ENCODE measurements around the gene SSBP4. TPM values are rescaled to one million over a fixed set of nuclear protein-coding genes. Genes with fewer than 3 reads are reported as not detected.

SSBP4 gene
- total and polyA plus RNA-seq, 3 experiments from 2014 or later: 108 to 131 (median 111) TPM

DNA sequence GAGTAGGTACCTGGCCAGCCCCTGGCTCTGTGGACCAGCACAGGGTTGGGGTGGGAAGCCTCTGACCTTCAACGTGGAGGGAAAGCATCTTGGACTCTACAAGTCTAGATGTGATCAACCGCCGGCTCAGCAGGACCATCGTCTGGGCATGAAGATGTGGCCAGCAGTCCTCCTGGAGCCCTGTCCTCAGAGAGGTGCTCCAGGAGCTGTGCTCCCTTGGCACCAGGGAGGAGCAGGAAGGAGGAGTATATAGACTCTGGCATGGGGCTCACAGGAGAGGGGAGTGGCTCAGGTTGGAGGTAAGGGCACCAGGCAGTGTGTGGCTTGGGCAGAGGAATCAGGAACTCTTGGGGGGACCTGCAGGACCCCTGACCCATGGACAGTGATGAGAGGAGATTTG is 37.1 kb downstream of the SSBP4 start:
- Mint-ChIP-seq H3K27ac (peak overlapping the region in 3 of 8 donors; percentile 8 to 48 (median 15)), H3K36me3 (peaks cover 0 to 74% (median 1%) of the 10 kb centered on the region in 3 donors), H3K27me3 (no peaks in the 10 kb centered on the region), H3K9me3 (no peaks in the 10 kb centered on the region), H3K4me1 (peaks cover 0 to 1% (median 0%) of the 10 kb centered on the region in 3 donors), H3K4me3 (no peak overlapping the region)
- peaks cover 17% of the 10 kb centered on the region for H3K36me3 ChIP-seq (ENCODE audit: insufficient read depth, low read length)
- ChIA-PET POLR2A (no interaction called here), CTCF (interaction anchor here (1.3 kb wide), 1 partner anchor 64 kb away, joined by 4 read pairs; no protein-coding TSS in a partner anchor)
- no peak for DNase-seq
- H3K27me3 ChIP-seq (ENCODE audit: insufficient read depth, low read length, poor library complexity, severe bottlenecking): no peaks in the 10 kb centered on the region
- no peaks in the 10 kb centered on the region for H3K4me1 ChIP-seq (ENCODE audit: insufficient read depth, low read length)
- no peak overlapping the region for H3K27ac ChIP-seq (ENCODE audit: low read depth, low read length)
- H3K9me3 ChIP-seq (ENCODE audit: low read length): no peaks in the 10 kb centered on the region
- no peak overlapping the region for H3K4me3 ChIP-seq (ENCODE audit: low read length)

DNA sequence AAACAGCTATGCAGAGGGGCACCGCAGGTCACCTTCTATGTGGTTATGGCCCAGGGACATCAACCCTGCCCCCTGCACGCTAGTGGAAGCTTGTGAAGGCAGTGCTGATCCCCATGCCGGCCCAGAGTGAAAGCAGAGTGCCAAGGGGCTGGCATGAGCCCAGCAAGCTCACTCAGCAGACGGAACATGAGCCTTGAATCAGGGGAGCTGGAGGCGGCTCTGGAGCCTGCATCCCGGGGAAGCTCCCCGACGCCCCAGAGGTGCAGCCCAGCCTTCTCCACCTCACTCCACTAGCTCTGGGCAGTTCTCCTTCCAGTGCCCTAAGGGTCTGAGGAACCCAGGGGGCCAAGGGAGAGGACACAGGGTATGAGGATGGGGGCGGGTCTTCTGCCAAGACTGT is 37.8 kb downstream of the SSBP4 start:
- no peaks in the 10 kb centered on the region for H3K9me3 Mint-ChIP-seq
- peaks cover 2 to 4% (median 3%) of the 10 kb centered on the region in 3 donors for H3K4me1 Mint-ChIP-seq
- Histone ChIP-seq H3K4me1 (ENCODE audit: insufficient read depth, low read length) (no peaks in the 10 kb centered on the region), H3K4me3 (ENCODE audit: low read length) (no peak overlapping the region), H3K27me3 (ENCODE audit: insufficient read depth, low read length, poor library complexity, severe bottlenecking) (no peaks in the 10 kb centered on the region), H3K9me3 (ENCODE audit: low read length) (no peaks in the 10 kb centered on the region), H3K27ac (ENCODE audit: low read depth, low read length) (no peak overlapping the region), H3K36me3 (ENCODE audit: insufficient read depth, low read length) (peaks cover 21% of the 10 kb centered on the region)
- ChIA-PET CTCF (interaction anchor here (1.0 to 1.3 kb wide), 2 partner anchors 64 to 390 kb away, joined by 3 to 4 read pairs; no protein-coding TSS in a partner anchor), POLR2A (no interaction called here)
- peaks cover 1 to 77% (median 3%) of the 10 kb centered on the region in 3 donors for H3K36me3 Mint-ChIP-seq
- DNase-seq: no peak
- peak overlapping the region in 1 of 8 donors; percentile 86 for H3K27ac Mint-ChIP-seq
- no peak overlapping the region for H3K4me3 Mint-ChIP-seq
- H3K27me3 Mint-ChIP-seq: peaks cover 0 to 2% of the 10 kb centered on the region in 2 donors

DNA sequence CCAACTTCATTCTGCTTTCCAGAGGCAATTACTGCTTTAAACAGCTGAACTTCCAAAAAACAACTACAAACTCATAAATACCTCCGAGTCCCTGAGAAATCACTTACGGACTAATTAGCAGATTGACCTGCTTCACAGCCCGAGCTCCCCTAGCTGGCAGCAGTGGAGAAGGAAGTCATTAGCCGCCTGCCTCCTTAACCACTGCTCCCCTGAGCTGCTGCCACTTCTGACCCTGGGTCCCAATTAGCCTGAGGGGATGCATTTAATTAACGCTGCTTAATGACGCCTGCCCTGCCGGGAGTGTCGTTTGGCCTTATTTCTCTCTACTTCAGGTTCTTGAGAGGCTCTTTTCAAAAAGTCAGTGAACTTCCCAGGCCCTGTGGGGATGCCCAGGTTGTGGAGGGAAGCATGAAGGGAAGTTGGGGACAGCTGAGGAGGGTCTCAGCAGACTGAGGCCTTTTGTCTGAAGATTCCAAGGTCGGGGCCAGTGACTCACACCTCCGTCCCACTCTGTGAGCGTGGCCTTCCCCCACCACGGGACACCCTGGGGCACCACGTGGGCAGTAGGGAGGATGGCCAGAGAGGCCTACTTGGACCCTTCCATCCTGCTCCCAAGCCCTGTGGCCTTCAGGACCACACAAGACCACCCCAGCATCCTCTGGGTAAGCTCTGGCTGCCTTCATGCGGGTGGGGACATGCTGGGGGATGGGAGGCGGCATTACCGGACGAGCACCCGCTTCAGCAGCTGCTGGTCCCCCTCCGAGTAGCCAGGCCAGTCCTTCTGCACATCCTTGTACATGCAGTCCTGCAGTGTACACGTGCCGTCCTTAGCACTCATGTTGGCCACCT is 38.5 kb downstream of the SSBP4 start:
- Mint-ChIP-seq H3K27ac (peak overlapping the region in 1 of 8 donors; percentile 61), H3K4me3 (no peak overlapping the region), H3K27me3 (peaks cover 0 to 3% of the 10 kb centered on the region in 2 donors), H3K36me3 (peaks cover 1 to 72% (median 5%) of the 10 kb centered on the region in 3 donors), H3K9me3 (no peaks in the 10 kb centered on the region), H3K4me1 (peaks cover 3 to 6% (median 5%) of the 10 kb centered on the region in 3 donors)
- Histone ChIP-seq H3K27me3 (ENCODE audit: insufficient read depth, low read length, poor library complexity, severe bottlenecking) (no peaks in the 10 kb centered on the region), H3K4me3 (ENCODE audit: low read length) (no peak overlapping the region), H3K36me3 (ENCODE audit: insufficient read depth, low read length) (peaks cover 21% of the 10 kb centered on the region), H3K4me1 (ENCODE audit: insufficient read depth, low read length) (no peaks in the 10 kb centered on the region), H3K27ac (ENCODE audit: low read depth, low read length) (no peak overlapping the region), H3K9me3 (ENCODE audit: low read length) (no peaks in the 10 kb centered on the region)
- no peak for DNase-seq
- POLR2A ChIA-PET: no interaction called here
- CTCF ChIA-PET: interaction anchor here (1.0 to 1.3 kb wide), 3 partner anchors 63 to 389 kb away, joined by 3 to 4 read pairs (median 4); no protein-coding TSS in a partner anchor

- Mint-ChIP-seq H3K27ac (no peak overlapping the region), H3K9me3 (no peaks in the 10 kb centered on the region), H3K4me3 (no peak overlapping the region), H3K36me3 (peaks cover 0 to 77% (median 5%) of the 10 kb centered on the region in 3 donors), H3K27me3 (peaks cover 0 to 3% of the 10 kb centered on the region in 2 donors), H3K4me1 (peaks cover 5 to 11% (median 10%) of the 10 kb centered on the region in 3 donors)
- Histone ChIP-seq H3K36me3 (ENCODE audit: insufficient read depth, low read length) (peaks cover 25% of the 10 kb centered on the region), H3K9me3 (ENCODE audit: low read length) (no peaks in the 10 kb centered on the region), H3K27me3 (ENCODE audit: insufficient read depth, low read length, poor library complexity, severe bottlenecking) (no peaks in the 10 kb centered on the region), H3K4me1 (ENCODE audit: insufficient read depth, low read length) (no peaks in the 10 kb centered on the region), H3K4me3 (ENCODE audit: low read length) (no peak overlapping the region), H3K27ac (ENCODE audit: low read depth, low read length) (no peak overlapping the region)
- no peak for DNase-seq
- POLR2A ChIA-PET: interaction anchor here (1.3 kb wide), 1 partner anchor 59 kb away, joined by 5 read pairs; no protein-coding TSS in a partner anchor
- CTCF ChIA-PET: interaction anchor here (1.0 to 4.4 kb wide), 5 partner anchors 10 to 126 kb away, joined by 3 to 30 read pairs (median 5); partner anchors contain the start of genes ELL and SSBP4
Measured at GRCh38 chr19:18460900-18461299, 41.7 kb downstream of the SSBP4 start.

- Histone ChIP-seq H3K36me3 (ENCODE audit: insufficient read depth, low read length) (peaks cover 25% of the 10 kb centered on the region), H3K27ac (ENCODE audit: low read depth, low read length) (no peak overlapping the region), H3K4me3 (ENCODE audit: low read length) (no peak overlapping the region), H3K9me3 (ENCODE audit: low read length) (no peaks in the 10 kb centered on the region), H3K4me1 (ENCODE audit: insufficient read depth, low read length) (no peaks in the 10 kb centered on the region), H3K27me3 (ENCODE audit: insufficient read depth, low read length, poor library complexity, severe bottlenecking) (no peaks in the 10 kb centered on the region)
- Mint-ChIP-seq H3K9me3 (no peaks in the 10 kb centered on the region), H3K4me1 (peaks cover 5 to 11% (median 10%) of the 10 kb centered on the region in 3 donors), H3K27ac (peak overlapping the region in 3 of 8 donors; percentile 36 to 91 (median 68)), H3K4me3 (no peak overlapping the region), H3K27me3 (peaks cover 0 to 3% of the 10 kb centered on the region in 2 donors), H3K36me3 (peaks cover 0 to 71% (median 5%) of the 10 kb centered on the region in 3 donors)
- ChIA-PET POLR2A (interaction anchor here (1.3 kb wide), 1 partner anchor 59 kb away, joined by 5 read pairs; no protein-coding TSS in a partner anchor), CTCF (interaction anchor here (0.6 to 4.4 kb wide), 11 partner anchors 11 to 386 kb away, joined by 3 to 30 read pairs (median 4); partner anchors contain the start of genes ELL and SSBP4)
- DNase-seq: no peak
Measured at GRCh38 chr19:18461471-18461870, 42.3 kb downstream of the SSBP4 start.

- POLR2A ChIA-PET: no interaction called here
- Histone ChIP-seq H3K4me3 (ENCODE audit: low read length) (no peak overlapping the region), H3K4me1 (ENCODE audit: insufficient read depth, low read length) (no peaks in the 10 kb centered on the region), H3K27me3 (ENCODE audit: insufficient read depth, low read length, poor library complexity, severe bottlenecking) (no peaks in the 10 kb centered on the region), H3K27ac (ENCODE audit: low read depth, low read length) (no peak overlapping the region), H3K36me3 (ENCODE audit: insufficient read depth, low read length) (peaks cover 24% of the 10 kb centered on the region), H3K9me3 (ENCODE audit: low read length) (no peaks in the 10 kb centered on the region)
- Mint-ChIP-seq H3K9me3 (no peaks in the 10 kb centered on the region), H3K4me1 (peaks cover 13 to 33% (median 15%) of the 10 kb centered on the region in 3 donors), H3K36me3 (peaks cover 0 to 49% (median 5%) of the 10 kb centered on the region in 3 donors), H3K4me3 (no peak overlapping the region), H3K27me3 (peaks cover 0 to 3% of the 10 kb centered on the region in 2 donors), H3K27ac (peak overlapping the region in 1 of 8 donors; percentile 46)
- no peak for DNase-seq
- CTCF ChIA-PET: interaction anchor here (1.0 kb wide), 1 partner anchor 42 kb away, joined by 5 read pairs; no protein-coding TSS in a partner anchor
Measured at GRCh38 chr19:18464646-18465045, 45.4 kb downstream of the SSBP4 start.

GRCh38 chr19:18465214-18465963 is 46.2 kb downstream of the SSBP4 start:
- H3K36me3 ChIP-seq (ENCODE audit: insufficient read depth, low read length): peaks cover 17% of the 10 kb centered on the region
- H3K9me3 Mint-ChIP-seq: no peaks in the 10 kb centered on the region
- no peak overlapping the region for H3K4me3 Mint-ChIP-seq
- H3K4me1 Mint-ChIP-seq: peaks cover 19 to 39% (median 20%) of the 10 kb centered on the region in 3 donors
- H3K27me3 Mint-ChIP-seq: peaks cover 0 to 3% of the 10 kb centered on the region in 2 donors
- peaks cover 0 to 47% (median 5%) of the 10 kb centered on the region in 3 donors for H3K36me3 Mint-ChIP-seq
- ChIA-PET CTCF (interaction anchor here (1.0 kb wide), 1 partner anchor 41 kb away, joined by 5 read pairs; no protein-coding TSS in a partner anchor), POLR2A (no interaction called here)
- no peak overlapping the region for H3K27ac ChIP-seq (ENCODE audit: low read depth, low read length)
- DNase-seq: no peak
- H3K9me3 ChIP-seq (ENCODE audit: low read length): no peaks in the 10 kb centered on the region
- no peak overlapping the region for H3K4me3 ChIP-seq (ENCODE audit: low read length)
- no peaks in the 10 kb centered on the region for H3K4me1 ChIP-seq (ENCODE audit: insufficient read depth, low read length)
- H3K27ac Mint-ChIP-seq: peak overlapping the region in 3 of 8 donors; percentile 15 to 45 (median 43)
- H3K27me3 ChIP-seq (ENCODE audit: insufficient read depth, low read length, poor library complexity, severe bottlenecking): no peaks in the 10 kb centered on the region

Measured in CD8-positive, alpha-beta memory T cell (primary cell).